ENCODE measurements around the gene KIF15.

The KIF15 gene

GRCh38 chr3:44862226-44862637 is 100.6 kb downstream of the KIF15 start:
- peak overlapping the region; percentile 73 to 93 (median 87); a peak in 21 of 22 replicates for H3K27ac ChIP-seq
- peak overlapping the region; percentile 76 to 92 (median 87) for H3K9ac ChIP-seq
- peaks cover 8 to 23% (median 12%) of the 10 kb centered on the region in 10 experiments for H3K4me1 ChIP-seq
- peaks cover 0 to 8% (median 3%) of the 10 kb centered on the region in 11 experiments; a peak in 17 of 22 replicates for H3K9me3 ChIP-seq (replicated peaks in 1 of 11)
- TF ChIP-seq Cebpa-rat (IDR thresholded peaks at IDR 0.05) = no peak
- peak overlapping the region; percentile 78 to 99 (median 92) for H3K4me2 ChIP-seq
- no peaks in the 10 kb centered on the region for H3K27me3 ChIP-seq
- peaks cover 1 to 30% (median 12%) of the 10 kb centered on the region in 11 experiments; a peak in 16 of 22 replicates for H3K36me3 ChIP-seq
- H4K20me1 ChIP-seq = no peaks in the 10 kb centered on the region
- peak overlapping the region; percentile 60 to 79 (median 68) for H3K4me3 ChIP-seq

- no peak overlapping the region for H3K4me3 ChIP-seq
- peaks cover 0 to 10% (median 0%) of the 10 kb centered on the region in 11 experiments; a peak in 3 of 22 replicates for H3K9me3 ChIP-seq (replicated peaks in 1 of 11)
- peaks cover 0 to 25% (median 11%) of the 10 kb centered on the region in 11 experiments; a peak in 9 of 22 replicates for H3K36me3 ChIP-seq
- H3K27ac ChIP-seq = no peak overlapping the region
- H3K27me3 ChIP-seq = no peaks in the 10 kb centered on the region
- no peak overlapping the region for H3K4me2 ChIP-seq
- no peaks in the 10 kb centered on the region for H4K20me1 ChIP-seq
- TF ChIP-seq Cebpa-rat (IDR thresholded peaks at IDR 0.05) = no peak
- no peak overlapping the region; a peak in 1 of 22 replicates for H3K9ac ChIP-seq
- peaks cover 8 to 28% (median 14%) of the 10 kb centered on the region in 10 experiments for H3K4me1 ChIP-seq
These were observed 103.9 kb downstream of the KIF15 start for GRCh38 chr3:44865272-44866035.

GRCh38 chr3:44867421-44868111 is 106.0 kb downstream of the KIF15 start:
- H3K36me3 ChIP-seq = peaks cover 0 to 25% (median 11%) of the 10 kb centered on the region in 11 experiments; a peak in 9 of 22 replicates
- no peak overlapping the region for H3K27ac ChIP-seq
- H3K9me3 ChIP-seq (replicated peaks in 1 of 11) = peaks cover 0 to 10% (median 0%) of the 10 kb centered on the region in 11 experiments; a peak in 3 of 22 replicates
- no peak overlapping the region for H3K4me2 ChIP-seq
- TF ChIP-seq Cebpa-rat (IDR thresholded peaks at IDR 0.05) = no peak
- H3K27me3 ChIP-seq = no peaks in the 10 kb centered on the region
- H3K4me1 ChIP-seq = peaks cover 11 to 39% (median 23%) of the 10 kb centered on the region in 10 experiments
- no peak overlapping the region for H3K4me3 ChIP-seq
- H3K9ac ChIP-seq = no peak overlapping the region
- no peaks in the 10 kb centered on the region for H4K20me1 ChIP-seq

- H3K4me2 ChIP-seq = peak overlapping the region in 8 of 11 experiments; percentile 65 to 90 (median 76); a peak in 15 of 22 replicates
- peaks cover 0 to 7% (median 0%) of the 10 kb centered on the region in 11 experiments; a peak in 2 of 22 replicates for H3K9me3 ChIP-seq (replicated peaks in 1 of 11)
- peak overlapping the region in 2 of 11 experiments; percentile 35 to 47; a peak in 3 of 22 replicates for H3K27ac ChIP-seq
- H3K27me3 ChIP-seq = no peaks in the 10 kb centered on the region
- H3K36me3 ChIP-seq = peaks cover 0 to 16% (median 3%) of the 10 kb centered on the region in 11 experiments; a peak in 7 of 22 replicates
- H3K4me1 ChIP-seq = peaks cover 7 to 36% (median 21%) of the 10 kb centered on the region in 10 experiments
- no peak overlapping the region for H3K4me3 ChIP-seq
- no peaks in the 10 kb centered on the region for H4K20me1 ChIP-seq
- no peak for TF ChIP-seq Cebpa-rat (IDR thresholded peaks at IDR 0.05)
- no peak overlapping the region for H3K9ac ChIP-seq
These were observed 108.9 kb downstream of the KIF15 start for GRCh38 chr3:44870375-44871061.

- TF ChIP-seq Cebpa-rat (IDR thresholded peaks at IDR 0.05) = no peak
- H4K20me1 ChIP-seq = no peaks in the 10 kb centered on the region
- H3K36me3 ChIP-seq = no peaks in the 10 kb centered on the region
- no peaks in the 10 kb centered on the region for H3K9me3 ChIP-seq (replicated peaks in 1 of 11)
- H3K9ac ChIP-seq = no peak within 1 kb of the TSS
- 0 out of 22 replicates have a peak within 1 kb of the TSS, but pooled peaks of 1 of the 11 experiments have one; percentile 15 for H3K4me2 ChIP-seq
- no peak within 1 kb of the TSS for H3K4me3 ChIP-seq
- H3K27me3 ChIP-seq = no peaks in the 10 kb centered on the region
- H3K27ac ChIP-seq = no peak within 1 kb of the TSS
- H3K4me1 ChIP-seq = peaks cover 9 to 43% (median 27%) of the 10 kb centered on the region in 10 experiments
These were observed 112.7 kb downstream of the KIF15 start, which contains the start of gene TGM4 for GRCh38 chr3:44874308-44874707. Gene TGM4 (plus strand): TSS chr3:44874608. CDS start chr3:44874679, 71 bp downstream.

- peak in 8 of 11 experiments; percentile 9 to 83 (median 32); a peak in 9 of 22 replicates for TF ChIP-seq Cebpa-rat (IDR thresholded peaks at IDR 0.05)
- Histone ChIP-seq H3K36me3 (no peaks in the 10 kb centered on the region), H3K4me2 (0 out of 22 replicates have a peak overlapping the region, but pooled peaks of 1 of the 11 experiments have one; percentile 15), H3K9me3 (replicated peaks in 1 of 11) (no peaks in the 10 kb centered on the region), H4K20me1 (no peaks in the 10 kb centered on the region), H3K27me3 (no peaks in the 10 kb centered on the region), H3K9ac (no peak overlapping the region), H3K27ac (no peak overlapping the region), H3K4me1 (peaks cover 9 to 34% (median 27%) of the 10 kb centered on the region in 10 experiments), H3K4me3 (no peak overlapping the region)
These were observed 114.0 kb downstream of the KIF15 start for GRCh38 chr3:44875596-44875995.

GRCh38 chr3:44877333-44877732 is 115.7 kb downstream of the KIF15 start:
- Histone ChIP-seq H3K27me3 (no peaks in the 10 kb centered on the region), H3K4me2 (peak overlapping the region in 3 of 11 experiments; percentile 3 to 45 (median 38); a peak in 6 of 22 replicates), H3K9ac (no peak overlapping the region), H3K9me3 (replicated peaks in 1 of 11) (no peaks in the 10 kb centered on the region), H3K4me3 (no peak overlapping the region), H4K20me1 (no peaks in the 10 kb centered on the region), H3K4me1 (peaks cover 0 to 17% (median 12%) of the 10 kb centered on the region in 10 experiments; a peak in 16 of 20 replicates), H3K27ac (no peak overlapping the region; a peak in 1 of 22 replicates), H3K36me3 (no peaks in the 10 kb centered on the region)
- TF ChIP-seq Cebpa-rat (IDR thresholded peaks at IDR 0.05) = no peak

- Histone ChIP-seq H3K27me3 (no peaks in the 10 kb centered on the region), H3K4me2 (no peak overlapping the region), H3K9me3 (replicated peaks in 1 of 11) (no peaks in the 10 kb centered on the region), H3K9ac (no peak overlapping the region), H3K4me3 (no peak overlapping the region), H3K27ac (no peak overlapping the region), H3K4me1 (peaks cover 0 to 24% (median 11%) of the 10 kb centered on the region in 10 experiments; a peak in 12 of 20 replicates), H4K20me1 (no peaks in the 10 kb centered on the region), H3K36me3 (no peaks in the 10 kb centered on the region)
- TF ChIP-seq Cebpa-rat (IDR thresholded peaks at IDR 0.05) = no peak
These were observed 118.7 kb downstream of the KIF15 start for GRCh38 chr3:44880284-44880683.
